ENCODE measurements around the gene KIF12. TPM values are rescaled to one million over a fixed set of nuclear protein-coding genes. Genes with fewer than 3 reads are reported as not detected.

The KIF12 gene
- total and polyA plus RNA-seq, 4 donors: 0.59 to 9.0 (median 4.9) TPM

GRCh38 chr9:114108016-114108833 lies 9.1 kb upstream of the KIF12 start:
- H3K9me3 ChIP-seq (ENCODE audit: control insufficient read depth, insufficient read depth, low read length): no peaks in the 10 kb centered on the region
- H3K27ac ChIP-seq (ENCODE audit: low read depth, low read length): no peak overlapping the region
- no peak overlapping the region for H3K4me3 ChIP-seq (ENCODE audit: low read depth, low read length)
- DNase-seq (ENCODE audit: low read depth in 4 of 6, low spot score in 6 of 6): peak; percentile 50 to 92 (median 70)
- H3K27me3 ChIP-seq (ENCODE audit: control insufficient read depth, insufficient read depth, low read length): peaks cover 6% of the 10 kb centered on the region
- no peaks in the 10 kb centered on the region for H3K36me3 ChIP-seq (ENCODE audit: control insufficient read depth, insufficient read depth, low read length)
- peaks cover 18% of the 10 kb centered on the region for H3K4me1 ChIP-seq (ENCODE audit: control insufficient read depth, insufficient read depth, low read length)
- 40% methylated on average over 25 of the region's 28 CpGs for WGBS (ENCODE audit: insufficient coverage)

- Histone ChIP-seq H3K4me3 (ENCODE audit: low read depth, low read length) (no peak overlapping the region), H3K9me3 (ENCODE audit: control insufficient read depth, insufficient read depth, low read length) (no peaks in the 10 kb centered on the region), H3K27me3 (ENCODE audit: control insufficient read depth, insufficient read depth, low read length) (no peaks in the 10 kb centered on the region), H3K36me3 (ENCODE audit: control insufficient read depth, insufficient read depth, low read length) (no peaks in the 10 kb centered on the region), H3K27ac (ENCODE audit: low read depth, low read length) (no peak overlapping the region), H3K4me1 (ENCODE audit: control insufficient read depth, insufficient read depth, low read length) (peaks cover 15% of the 10 kb centered on the region)
- 53% methylated on average over 7 of the region's 13 CpGs for WGBS (ENCODE audit: insufficient coverage)
- no peak for DNase-seq (ENCODE audit: low read depth in 4 of 6, low spot score in 6 of 6)
Measured at GRCh38 chr9:114107286-114108001, 8.4 kb upstream of the KIF12 start.

GRCh38 chr9:114105236-114105635 lies 6.1 kb upstream of the KIF12 start:
- no peak overlapping the region for H3K4me3 ChIP-seq (ENCODE audit: low read depth, low read length)
- H3K9me3 ChIP-seq (ENCODE audit: control insufficient read depth, insufficient read depth, low read length): no peaks in the 10 kb centered on the region
- peaks cover 15% of the 10 kb centered on the region for H3K4me1 ChIP-seq (ENCODE audit: control insufficient read depth, insufficient read depth, low read length)
- no peak overlapping the region for H3K27ac ChIP-seq (ENCODE audit: low read depth, low read length)
- no peaks in the 10 kb centered on the region for H3K27me3 ChIP-seq (ENCODE audit: control insufficient read depth, insufficient read depth, low read length)
- no peaks in the 10 kb centered on the region for H3K36me3 ChIP-seq (ENCODE audit: control insufficient read depth, insufficient read depth, low read length)
- WGBS (ENCODE audit: insufficient coverage): no CpG with 5 or more reads among the region's 5 CpGs
- peak in 1 of 6 donors; percentile 28 for DNase-seq (ENCODE audit: low read depth in 4 of 6, low spot score in 6 of 6)

- Histone ChIP-seq H3K27me3 (ENCODE audit: control insufficient read depth, insufficient read depth, low read length) (peaks cover 10% of the 10 kb centered on the region), H3K9me3 (ENCODE audit: control insufficient read depth, insufficient read depth, low read length) (no peaks in the 10 kb centered on the region), H3K4me1 (ENCODE audit: control insufficient read depth, insufficient read depth, low read length) (peaks cover 18% of the 10 kb centered on the region), H3K4me3 (ENCODE audit: low read depth, low read length) (no peak overlapping the region), H3K27ac (ENCODE audit: low read depth, low read length) (no peak overlapping the region), H3K36me3 (ENCODE audit: control insufficient read depth, insufficient read depth, low read length) (no peaks in the 10 kb centered on the region)
- DNase-seq (ENCODE audit: low read depth in 4 of 6, low spot score in 6 of 6): no peak
Measured at GRCh38 chr9:114102484-114102883, 3.4 kb upstream of the KIF12 start.

GRCh38 chr9:114100536-114100935 lies 1.4 kb upstream of the KIF12 start:
- H3K9me3 ChIP-seq (ENCODE audit: control insufficient read depth, insufficient read depth, low read length): no peaks in the 10 kb centered on the region
- WGBS (ENCODE audit: insufficient coverage): no CpG with 5 or more reads among the region's 1 CpG
- peaks cover 23% of the 10 kb centered on the region for H3K4me1 ChIP-seq (ENCODE audit: control insufficient read depth, insufficient read depth, low read length)
- no peak for DNase-seq (ENCODE audit: low read depth in 4 of 6, low spot score in 6 of 6)
- H3K27me3 ChIP-seq (ENCODE audit: control insufficient read depth, insufficient read depth, low read length): peaks cover 17% of the 10 kb centered on the region
- H3K27ac ChIP-seq (ENCODE audit: low read depth, low read length): no peak overlapping the region
- no peaks in the 10 kb centered on the region for H3K36me3 ChIP-seq (ENCODE audit: control insufficient read depth, insufficient read depth, low read length)
- H3K4me3 ChIP-seq (ENCODE audit: low read depth, low read length): no peak overlapping the region

- Histone ChIP-seq H3K36me3 (ENCODE audit: control insufficient read depth, insufficient read depth, low read length) (peaks cover 5% of the 10 kb centered on the region), H3K27me3 (ENCODE audit: control insufficient read depth, insufficient read depth, low read length) (peaks cover 17% of the 10 kb centered on the region), H3K4me3 (ENCODE audit: low read depth, low read length) (no peak overlapping the region), H3K9me3 (ENCODE audit: control insufficient read depth, insufficient read depth, low read length) (no peaks in the 10 kb centered on the region), H3K4me1 (ENCODE audit: control insufficient read depth, insufficient read depth, low read length) (peaks cover 23% of the 10 kb centered on the region), H3K27ac (ENCODE audit: low read depth, low read length) (no peak overlapping the region)
- no peak for DNase-seq (ENCODE audit: low read depth in 4 of 6, low spot score in 6 of 6)
- 64% methylated on average over 2 of the region's 2 CpGs for WGBS (ENCODE audit: insufficient coverage)
Measured at GRCh38 chr9:114099669-114100270, 678 bp upstream of the KIF12 start.

GRCh38 chr9:114098021-114098935 lies 814 bp downstream of the KIF12 start:
- Histone ChIP-seq H3K27me3 (ENCODE audit: control insufficient read depth, insufficient read depth, low read length) (peaks cover 17% of the 10 kb centered on the region), H3K4me3 (ENCODE audit: low read depth, low read length) (no peak overlapping the region), H3K4me1 (ENCODE audit: control insufficient read depth, insufficient read depth, low read length) (peaks cover 23% of the 10 kb centered on the region), H3K9me3 (ENCODE audit: control insufficient read depth, insufficient read depth, low read length) (no peaks in the 10 kb centered on the region), H3K36me3 (ENCODE audit: control insufficient read depth, insufficient read depth, low read length) (peaks cover 6% of the 10 kb centered on the region), H3K27ac (ENCODE audit: low read depth, low read length) (no peak overlapping the region)
- WGBS (ENCODE audit: insufficient coverage): under 1% methylated on average over 56 of the region's 77 CpGs
- peak in 2 of 6 donors; percentile 46 to 66 for DNase-seq (ENCODE audit: low read depth in 4 of 6, low spot score in 6 of 6)

GRCh38 chr9:114097613-114098020 lies 1.5 kb downstream of the KIF12 start:
- DNase-seq (ENCODE audit: low read depth in 4 of 6, low spot score in 6 of 6): peak in 2 of 6 donors; percentile 45 to 50
- peaks cover 17% of the 10 kb centered on the region for H3K27me3 ChIP-seq (ENCODE audit: control insufficient read depth, insufficient read depth, low read length)
- H3K4me1 ChIP-seq (ENCODE audit: control insufficient read depth, insufficient read depth, low read length): peaks cover 23% of the 10 kb centered on the region
- no peak overlapping the region for H3K27ac ChIP-seq (ENCODE audit: low read depth, low read length)
- peaks cover 10% of the 10 kb centered on the region for H3K36me3 ChIP-seq (ENCODE audit: control insufficient read depth, insufficient read depth, low read length)
- no peak overlapping the region for H3K4me3 ChIP-seq (ENCODE audit: low read depth, low read length)
- 20% methylated on average over 18 of the region's 18 CpGs for WGBS (ENCODE audit: insufficient coverage)
- H3K9me3 ChIP-seq (ENCODE audit: control insufficient read depth, insufficient read depth, low read length): no peaks in the 10 kb centered on the region
